Measurements from ENCODE around the gene SHCBP1L.

The SHCBP1L gene

GRCh38 chr1:182965096-182965495, 12.1 kb upstream of the SHCBP1L start:
- no peaks in the 10 kb centered on the region for H3K27me3 ChIP-seq
- no peaks in the 10 kb centered on the region for H3K9me3 ChIP-seq
- H3K4me1 ChIP-seq = peaks cover 0 to 3% (median 0%) of the 10 kb centered on the region in 4 donors
- H3K36me3 ChIP-seq = no peaks in the 10 kb centered on the region
- intact Hi-C loops (cut with DNase I; ENCODE audit: low total_unique reads) = loop anchor here (10.0 kb wide), 3 partner anchors 50 to 320 kb away; no protein-coding TSS in a partner anchor
- H3K4me3 ChIP-seq = no peak overlapping the region
- DNase-seq = no peak
- H3K27ac ChIP-seq = no peak overlapping the region
- TF ChIP-seq CTCF (IDR thresholded peaks at IDR 0.05) = no peak

DNA sequence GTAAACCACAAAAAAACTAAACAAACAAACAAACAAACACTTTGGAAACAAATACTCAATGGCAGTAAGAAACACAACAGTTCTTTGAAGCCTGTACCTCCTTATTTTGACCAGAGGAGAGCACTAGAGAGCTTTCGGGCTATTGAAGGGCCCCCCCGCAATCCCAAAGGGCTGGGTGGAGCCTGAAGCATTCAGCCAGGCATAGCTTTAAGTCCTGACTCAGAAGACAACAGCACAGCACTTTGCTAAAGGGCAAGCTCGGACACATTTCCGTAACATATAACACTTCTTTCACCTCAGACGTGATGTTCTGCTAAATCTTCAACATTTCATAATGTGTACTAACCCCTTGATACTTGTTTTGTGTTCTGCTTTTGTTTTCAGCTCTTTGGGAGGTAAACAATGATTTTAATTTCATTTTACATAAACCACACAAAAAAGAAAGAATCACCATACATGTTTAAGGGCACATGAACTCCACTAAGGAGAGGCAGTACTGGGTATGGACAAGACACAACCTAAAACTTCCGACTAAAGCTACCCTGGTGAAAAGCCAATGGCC, 9.7 kb upstream of the SHCBP1L start:
- intact Hi-C loops (cut with DNase I; ENCODE audit: low total_unique reads) = loop anchor here (5.0 to 10.0 kb wide), 4 partner anchors 52 to 360 kb away; no protein-coding TSS in a partner anchor
- H3K27me3 ChIP-seq = no peaks in the 10 kb centered on the region
- H3K9me3 ChIP-seq = no peaks in the 10 kb centered on the region
- DNase-seq = peak; percentile 83 to 88
- H3K36me3 ChIP-seq = no peaks in the 10 kb centered on the region
- peak overlapping the region; percentile 35 to 56 for H3K27ac ChIP-seq
- TF ChIP-seq CTCF (IDR thresholded peaks at IDR 0.05) = peak; percentile 95
- H3K4me3 ChIP-seq = peak overlapping the region; percentile 11 to 31
- H3K4me1 ChIP-seq = no peaks in the 10 kb centered on the region

GRCh38 chr1:182960046-182960445, 7.1 kb upstream of the SHCBP1L start:
- DNase-seq = no peak
- H3K27ac ChIP-seq = no peak overlapping the region
- no peaks in the 10 kb centered on the region for H3K36me3 ChIP-seq
- H3K9me3 ChIP-seq = no peaks in the 10 kb centered on the region
- intact Hi-C loops (cut with DNase I; ENCODE audit: low total_unique reads) = loop anchor here (5.0 to 10.0 kb wide), 4 partner anchors 55 to 362 kb away; no protein-coding TSS in a partner anchor
- H3K4me1 ChIP-seq = no peaks in the 10 kb centered on the region
- H3K27me3 ChIP-seq = no peaks in the 10 kb centered on the region
- TF ChIP-seq CTCF (IDR thresholded peaks at IDR 0.05) = no peak
- H3K4me3 ChIP-seq = no peak overlapping the region

DNA sequence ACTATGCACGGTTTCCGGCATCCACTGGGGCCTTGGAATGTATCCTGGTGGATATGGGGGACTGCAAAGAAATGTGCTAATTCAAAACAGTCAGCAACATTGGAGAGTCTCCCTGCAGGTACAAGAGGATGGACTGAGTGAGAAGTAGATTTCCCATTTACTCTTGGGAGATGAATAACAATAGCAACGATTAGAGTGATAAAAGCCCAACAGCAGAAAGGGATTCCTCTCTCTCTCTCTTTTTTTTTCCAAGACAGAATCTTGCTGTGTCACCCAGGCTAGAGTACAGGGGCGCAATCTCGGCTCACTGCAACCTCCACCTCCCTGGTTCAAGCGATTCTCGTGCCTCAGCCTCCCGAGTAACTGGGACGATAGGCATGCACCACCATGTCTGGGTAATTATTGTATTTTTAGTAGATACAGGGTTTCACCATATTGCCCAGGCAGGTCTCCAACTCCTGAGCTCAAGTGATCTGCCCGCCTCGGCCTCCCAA, 5.0 kb upstream of the SHCBP1L start:
- Histone ChIP-seq H3K9me3 (no peaks in the 10 kb centered on the region), H3K36me3 (no peaks in the 10 kb centered on the region), H3K4me1 (peaks cover 0 to 3% (median 3%) of the 10 kb centered on the region in 4 donors), H3K4me3 (no peak overlapping the region), H3K27me3 (peaks cover 0 to 3% of the 10 kb centered on the region in 2 donors), H3K27ac (no peak overlapping the region)
- DNase-seq = no peak
- intact Hi-C loops (cut with DNase I; ENCODE audit: low total_unique reads) = no loop called here
- TF ChIP-seq CTCF (IDR thresholded peaks at IDR 0.05) = no peak

DNA sequence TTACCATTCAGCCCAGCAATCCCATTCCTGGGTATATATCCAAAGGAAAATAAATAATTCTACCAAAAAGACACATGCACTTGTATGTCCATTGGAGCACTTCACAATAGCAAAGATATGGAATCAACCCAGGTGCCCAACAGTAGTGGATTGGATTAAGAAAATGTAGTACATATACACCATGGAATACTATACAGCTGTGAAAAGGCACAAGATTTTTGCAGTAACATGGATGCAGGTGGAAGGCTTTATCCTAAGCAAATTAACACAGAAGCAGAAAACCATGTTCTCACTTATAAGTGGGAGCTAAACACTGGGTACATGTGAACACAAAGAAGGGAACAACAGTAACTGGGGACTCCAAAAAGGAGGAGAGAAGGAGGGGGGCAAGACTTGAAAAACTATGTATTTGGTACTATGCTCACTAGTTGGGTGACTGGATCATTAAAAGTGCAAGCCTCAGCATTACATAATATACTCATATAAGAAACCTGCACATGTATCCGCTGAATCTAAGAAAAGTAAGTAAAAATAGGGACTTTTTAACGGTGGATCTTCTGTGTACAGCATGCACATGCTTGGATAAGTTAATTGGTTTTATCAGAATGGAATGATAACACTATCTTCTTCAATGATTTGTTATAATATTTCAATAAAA, 3.9 kb upstream of the SHCBP1L start:
- Histone ChIP-seq H3K36me3 (no peaks in the 10 kb centered on the region), H3K4me3 (no peak overlapping the region), H3K4me1 (peaks cover 0 to 9% (median 7%) of the 10 kb centered on the region in 4 donors), H3K9me3 (no peaks in the 10 kb centered on the region), H3K27ac (no peak overlapping the region), H3K27me3 (peaks cover 0 to 11% of the 10 kb centered on the region in 2 donors)
- intact Hi-C loops (cut with DNase I; ENCODE audit: low total_unique reads) = no loop called here
- DNase-seq = no peak
- no peak for TF ChIP-seq CTCF (IDR thresholded peaks at IDR 0.05)

Data from tibial artery (tissue), 4 donors.